HPDE6-E6E7 (cell line): ENCODE data around the gene SERPINB8.

Experiments used
- DNase-seq: peaks from one replicate; pipeline ENCODE4 v3.0.0; 2011; ENCODE audit warnings: missing footprints; ENCODE audit errors: extremely low spot score

SERPINB8 gene

DNA sequence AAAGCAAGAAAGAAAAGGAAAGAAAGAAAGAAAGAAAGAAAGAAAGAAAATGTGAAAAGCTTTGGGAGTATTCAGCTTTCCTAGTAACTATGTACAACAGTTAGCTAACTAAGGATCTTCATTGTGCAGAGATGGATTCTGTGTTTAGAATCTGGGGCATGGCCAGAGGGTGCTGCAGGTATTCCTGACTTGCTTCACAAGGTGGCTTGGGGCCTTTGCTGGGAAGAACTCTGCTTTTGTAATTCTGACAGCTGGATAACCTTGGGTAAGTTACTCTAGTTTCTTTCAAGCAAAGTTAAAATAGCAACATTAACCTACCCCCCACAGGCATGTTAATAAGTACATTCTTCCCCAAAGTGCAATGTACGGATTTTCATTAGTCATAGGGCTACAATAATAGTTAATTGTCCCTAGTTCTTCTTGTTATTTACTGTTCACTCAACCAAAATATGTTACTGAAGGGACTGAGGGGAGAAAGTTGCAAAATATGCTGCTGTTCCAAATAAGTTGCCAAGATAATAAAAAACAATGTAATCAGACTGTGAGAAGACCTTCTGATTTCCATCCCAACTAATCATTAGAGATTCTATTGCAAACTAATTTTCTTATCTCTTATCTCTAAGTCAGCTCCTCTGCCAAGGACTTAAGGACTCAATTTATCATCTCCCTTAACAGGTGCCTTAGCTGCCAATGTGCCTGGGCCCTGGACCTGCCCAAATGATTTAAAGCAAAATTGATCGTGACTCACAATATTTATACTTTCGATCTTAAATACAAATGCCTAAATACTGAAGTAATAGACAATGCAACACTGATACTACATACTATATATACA lies 50.3 kb downstream of the SERPINB8 start:
- DNase-seq: no peak

GRCh38 chr18:64026350-64026749 lies 56.5 kb downstream of the SERPINB8 start:
- no peak for DNase-seq

- no peak for DNase-seq
Measured at GRCh38 chr18:64027931-64028695, 58.2 kb downstream of the SERPINB8 start.

DNA sequence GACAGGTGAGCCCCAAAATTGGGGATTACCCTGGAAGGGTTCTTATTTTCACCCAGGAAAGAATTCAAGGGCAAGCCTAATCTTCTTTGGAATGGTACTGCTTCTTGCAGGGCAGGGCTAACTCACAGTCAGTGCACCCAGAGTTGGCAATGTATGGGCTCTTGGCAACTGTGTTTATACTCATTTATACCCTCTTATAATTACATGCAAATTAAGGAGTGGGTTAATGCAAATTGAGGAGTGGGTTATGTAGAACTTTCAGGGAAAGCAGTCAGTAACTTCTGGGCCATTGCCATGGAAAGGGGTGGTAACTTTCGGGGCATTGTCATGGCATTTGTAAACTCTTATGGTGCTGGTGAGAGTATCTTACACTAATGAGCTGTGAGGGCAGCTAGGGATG lies 59.2 kb downstream of the SERPINB8 start:
- DNase-seq: no peak

DNA sequence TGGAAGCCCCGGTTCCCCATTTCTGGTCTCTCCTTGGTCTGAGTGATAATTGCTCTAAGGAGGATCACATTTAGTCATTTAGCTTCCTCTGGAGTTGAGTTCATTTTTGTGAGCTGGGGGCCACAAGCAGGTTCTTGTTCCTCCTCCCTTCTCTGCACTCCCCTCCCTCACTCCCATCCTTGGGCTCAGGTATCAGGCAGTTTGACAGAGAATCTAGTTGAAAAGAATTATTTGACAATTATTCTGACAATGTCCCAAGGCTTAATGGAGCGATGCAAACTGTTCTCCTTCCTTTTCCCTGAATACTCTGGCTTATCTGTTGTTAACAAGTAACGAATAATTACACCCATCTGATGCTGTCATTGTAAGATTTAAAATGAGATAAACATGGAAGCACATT lies 61.5 kb downstream of the SERPINB8 start:
- no peak for DNase-seq

GRCh38 chr18:64032312-64032711 lies 62.4 kb downstream of the SERPINB8 start:
- no peak for DNase-seq

- peak; percentile 22 for DNase-seq
Measured at GRCh38 chr18:64037812-64038414, 68.0 kb downstream of the SERPINB8 start.
